Ovary (tissue), 3 donors: Measurements from ENCODE around the gene LEMD2.

ENCODE experiments used
- EP300 ChIP-seq: sonication (generic); formaldehyde crosslinking; IDR thresholded peaks from one replicate; pipeline ENCODE4 v1.6.1; 2017; ENCODE audit warnings: antibody characterized with exemption
- POLR2A ChIP-seq: fragments of 450-650 bp; IDR thresholded peaks from one replicate; pipeline ENCODE4 v1.6.1; 2017; ENCODE audit warnings: antibody characterized with exemption, mild to moderate bottlenecking, moderate library complexity
- TF ChIP-seq, protein P1 (sequence below), 3 donors: fragments of 450-650 bp in 2 of 3; fragments of 200-600 bp in 1 of 3; IDR thresholded peaks; one replicate each; pipeline versions ENCODE4 v1.5.1 to v1.8.0; 2016 to 2022; ENCODE audit warnings: antibody characterized with exemption in 3 of 3, mild to moderate bottlenecking in 1 of 3
- donor health status: DM: no; HTN: no; CAD: no.

GRCh38 chr6:33751771-33752645 lies 36.9 kb downstream of the LEMD2 start:
- TF ChIP-seq, protein P1, sequence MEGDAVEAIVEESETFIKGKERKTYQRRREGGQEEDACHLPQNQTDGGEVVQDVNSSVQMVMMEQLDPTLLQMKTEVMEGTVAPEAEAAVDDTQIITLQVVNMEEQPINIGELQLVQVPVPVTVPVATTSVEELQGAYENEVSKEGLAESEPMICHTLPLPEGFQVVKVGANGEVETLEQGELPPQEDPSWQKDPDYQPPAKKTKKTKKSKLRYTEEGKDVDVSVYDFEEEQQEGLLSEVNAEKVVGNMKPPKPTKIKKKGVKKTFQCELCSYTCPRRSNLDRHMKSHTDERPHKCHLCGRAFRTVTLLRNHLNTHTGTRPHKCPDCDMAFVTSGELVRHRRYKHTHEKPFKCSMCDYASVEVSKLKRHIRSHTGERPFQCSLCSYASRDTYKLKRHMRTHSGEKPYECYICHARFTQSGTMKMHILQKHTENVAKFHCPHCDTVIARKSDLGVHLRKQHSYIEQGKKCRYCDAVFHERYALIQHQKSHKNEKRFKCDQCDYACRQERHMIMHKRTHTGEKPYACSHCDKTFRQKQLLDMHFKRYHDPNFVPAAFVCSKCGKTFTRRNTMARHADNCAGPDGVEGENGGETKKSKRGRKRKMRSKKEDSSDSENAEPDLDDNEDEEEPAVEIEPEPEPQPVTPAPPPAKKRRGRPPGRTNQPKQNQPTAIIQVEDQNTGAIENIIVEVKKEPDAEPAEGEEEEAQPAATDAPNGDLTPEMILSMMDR (IDR thresholded peaks at IDR 0.05) = no peak
- TF ChIP-seq POLR2A (no peak), EP300 (no peak)
